NCI-H2029 (cell line): ENCODE measurements around the gene TYW3.
A peak's percentile ranks its signal among the peaks of the same experiment; 100 is the strongest.
"Not testable (repeated sequence)": the region's sequence is repeated elsewhere in the genome, so short reads cannot be mapped to it uniquely, and the experiment has no call there.

ENCODE experiments used
- DNase-seq: peaks from one replicate; lab custom pipeline; 2025; lab: John Stamatoyannopoulos, UW

The TYW3 gene

DNA sequence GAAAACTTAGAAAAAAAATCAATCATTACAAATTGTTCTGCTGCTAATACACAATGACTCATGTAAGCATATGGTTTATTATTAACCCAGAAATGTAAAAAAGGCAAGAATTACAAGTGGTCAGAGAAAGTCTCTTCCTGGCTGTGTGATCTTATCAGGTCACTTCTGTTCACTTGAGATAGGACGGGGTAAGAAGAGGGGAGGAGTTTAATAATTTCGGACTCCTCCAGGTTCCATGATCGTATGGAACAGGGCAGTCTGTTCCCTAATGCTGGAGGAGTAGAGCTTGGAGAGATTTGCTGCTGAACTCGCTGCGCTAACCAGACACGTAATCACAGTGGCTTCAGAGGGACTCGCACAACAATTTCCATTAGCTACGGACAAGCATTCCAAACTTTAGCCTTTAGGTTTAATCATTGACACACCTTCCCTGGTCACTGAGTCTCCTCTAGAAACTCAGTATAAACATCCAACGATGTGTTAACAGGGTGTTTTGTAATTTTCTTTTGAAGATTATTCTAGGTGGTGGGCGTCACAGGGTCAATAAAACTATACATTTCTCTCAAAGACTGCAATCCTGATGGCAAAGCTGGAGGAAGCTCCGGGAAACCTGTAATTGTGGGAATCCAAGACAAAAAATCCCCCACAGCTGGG is 1.4 kb upstream of the TYW3 start:
- DNase-seq: no peak

DNA sequence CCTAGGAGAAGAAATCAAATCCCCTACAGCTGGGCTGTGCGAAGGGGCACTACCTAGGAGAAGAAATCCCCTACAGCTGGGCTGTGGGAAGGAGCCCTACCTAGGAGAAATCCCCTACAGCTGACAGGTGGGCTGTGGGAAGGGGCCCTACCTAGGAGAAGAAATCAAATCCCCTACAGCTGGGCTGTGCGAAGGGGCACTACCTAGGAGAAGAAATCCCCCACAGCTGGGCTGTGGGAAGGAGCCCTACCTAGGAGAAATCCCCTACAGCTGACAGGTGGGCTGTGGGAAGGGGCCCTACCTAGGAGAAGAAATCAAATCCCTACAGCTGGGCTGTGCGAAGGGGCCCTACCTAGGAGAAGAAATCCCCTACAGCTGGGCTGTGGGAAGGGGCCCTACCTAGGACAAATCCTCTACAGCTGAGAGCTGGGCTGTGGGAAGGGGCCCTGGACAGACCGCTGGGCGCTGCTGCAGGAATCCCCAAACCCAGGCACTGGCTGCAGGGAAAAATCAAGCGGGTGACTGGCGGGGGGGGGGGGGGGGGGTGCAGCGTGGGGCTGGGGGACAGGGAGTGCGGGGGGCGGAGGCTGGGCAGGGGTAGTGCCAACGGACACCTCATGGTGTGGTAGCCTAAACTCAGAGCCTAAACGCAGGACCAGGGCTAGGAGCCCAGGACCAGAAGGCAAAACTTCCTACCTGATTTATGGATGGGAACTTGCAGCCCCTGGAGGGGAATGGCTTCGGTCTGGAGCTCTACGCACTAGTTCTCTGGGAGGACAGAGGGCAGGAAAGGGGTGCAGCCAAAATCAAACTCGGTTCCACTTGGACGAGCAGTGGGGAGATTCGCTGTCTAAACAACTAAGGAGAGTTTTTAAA is 643 bp upstream of the TYW3 start:
- not testable (repeated sequence) for DNase-seq

DNA sequence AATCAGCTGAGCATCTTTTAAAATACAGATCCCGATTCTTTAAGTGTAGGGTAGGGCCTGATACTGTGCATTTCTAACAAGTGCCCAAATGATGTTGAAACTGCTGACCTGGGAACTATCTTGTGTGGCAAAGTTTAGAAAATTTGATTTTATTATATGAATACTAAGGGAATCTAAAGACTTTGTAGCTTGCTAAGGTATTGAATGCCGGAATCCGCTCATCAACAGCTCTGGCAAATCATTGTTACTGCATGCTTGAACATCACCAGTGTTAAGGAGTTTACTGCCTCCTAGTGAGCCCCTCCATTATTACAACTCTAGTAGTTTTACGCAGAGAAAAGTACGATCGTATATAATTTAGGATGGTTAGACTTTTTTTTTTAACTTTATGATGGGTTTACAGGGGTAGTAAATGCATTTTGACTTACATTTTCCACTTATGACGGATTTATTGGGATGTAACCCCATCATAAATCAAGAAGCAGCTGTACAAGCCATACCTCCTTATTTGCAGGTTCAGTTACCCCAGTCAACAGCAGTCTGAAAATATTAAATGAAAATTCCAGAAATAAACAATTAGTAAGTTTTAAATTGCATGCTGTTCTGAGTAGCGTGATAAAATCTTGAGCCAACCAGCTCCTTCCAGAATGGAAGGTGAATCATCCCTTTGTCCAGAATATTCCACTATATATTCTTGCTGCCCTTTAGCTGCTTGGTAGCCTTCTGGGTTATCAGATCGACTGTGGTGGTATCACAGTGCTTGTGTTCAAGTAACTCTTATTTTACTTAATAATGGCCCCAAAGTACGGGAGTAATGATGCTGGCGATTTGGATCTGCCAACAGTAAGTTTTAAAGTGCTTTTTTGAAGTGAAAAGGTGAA is 892 bp downstream of the TYW3 start:
- peak; percentile 8 for DNase-seq

DNA sequence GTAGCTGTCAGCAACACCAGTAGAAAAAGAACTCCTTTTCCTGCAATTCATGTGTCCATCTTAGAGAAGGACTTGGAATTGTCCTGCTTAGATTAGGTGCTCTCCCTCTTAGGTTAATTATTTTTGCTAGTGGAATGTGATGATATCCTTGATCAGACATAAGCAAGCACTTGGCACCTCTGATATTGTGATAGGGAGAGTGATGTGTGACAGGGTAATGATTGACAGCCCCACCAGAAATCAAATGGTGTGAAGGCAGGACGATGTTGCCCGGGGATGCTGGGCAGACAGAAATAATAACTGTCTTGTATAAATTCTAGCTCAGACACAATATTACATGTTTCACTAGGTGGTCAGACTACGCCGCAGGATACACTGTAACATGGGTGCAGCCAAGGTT is 4.4 kb downstream of the TYW3 start:
- no peak for DNase-seq

DNA sequence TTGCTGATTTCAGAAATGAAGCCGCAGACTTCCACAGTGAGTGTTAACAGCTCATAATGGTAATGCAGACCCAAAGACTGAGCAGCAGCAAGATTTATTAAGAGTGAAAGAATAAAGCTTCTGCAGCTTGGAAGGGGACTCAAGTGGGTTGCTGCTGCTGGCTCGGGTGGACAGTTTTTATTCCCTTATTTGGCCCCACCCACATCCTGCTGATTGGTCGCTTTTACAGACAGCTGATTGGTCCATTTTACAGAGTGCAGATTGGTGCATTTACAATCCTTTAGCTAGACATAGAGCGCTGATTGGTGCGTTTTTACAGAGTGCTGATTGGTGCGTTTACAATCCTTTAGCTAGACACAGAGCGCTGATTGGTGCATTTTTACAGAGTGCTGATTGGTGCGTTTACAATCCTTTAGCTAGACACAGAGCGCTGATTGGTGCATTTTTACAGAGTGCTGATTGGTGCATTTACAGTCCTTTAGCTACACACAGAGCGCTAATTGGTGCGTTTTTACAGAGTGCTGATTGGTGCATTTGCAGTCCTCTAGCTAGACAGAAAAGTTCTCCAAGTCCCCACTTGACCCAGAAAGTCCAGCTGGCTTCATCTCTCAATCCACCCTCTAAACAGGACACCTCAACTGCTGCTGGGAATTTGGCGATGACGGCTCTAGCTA is 7.5 kb downstream of the TYW3 start:
- DNase-seq: not testable (repeated sequence)

DNA sequence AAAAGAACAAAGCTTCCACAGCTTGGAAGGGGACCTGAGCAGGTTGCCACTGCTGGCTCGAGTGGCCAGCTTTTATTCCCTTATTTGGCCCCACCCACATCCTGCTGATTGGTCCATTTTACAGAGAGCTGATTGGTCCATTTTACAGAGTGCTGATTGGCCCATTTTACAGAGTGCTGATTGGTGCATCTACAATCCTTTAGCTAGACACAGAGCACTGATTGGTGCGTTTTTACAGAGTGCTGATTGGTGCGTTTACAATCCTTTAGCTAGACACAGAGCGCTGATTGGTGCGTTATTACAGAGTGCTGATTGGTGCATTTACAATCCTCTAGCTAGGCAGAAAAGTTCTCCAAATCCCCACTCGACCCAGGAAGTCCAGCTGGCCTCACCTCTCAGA is 12.3 kb downstream of the TYW3 start:
- not testable (repeated sequence) for DNase-seq

DNA sequence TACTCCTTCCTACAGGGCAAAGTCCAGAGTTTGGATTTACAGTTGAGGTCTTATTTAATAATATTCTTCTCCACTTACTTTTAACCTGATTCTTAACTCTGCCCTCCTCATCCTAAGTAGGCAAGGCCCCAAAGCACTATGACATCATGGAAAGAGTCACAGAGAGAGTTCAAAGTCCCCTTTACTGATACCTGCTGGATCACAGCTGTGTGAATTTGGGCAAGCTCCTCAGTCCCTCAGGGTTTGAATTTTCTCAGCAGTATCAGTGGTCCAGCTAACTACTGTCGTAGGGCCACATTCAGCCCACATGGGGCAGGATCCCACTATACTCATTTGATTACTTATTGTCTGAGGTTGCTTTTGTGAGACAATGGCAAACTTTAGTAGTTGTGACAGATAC is 16.0 kb downstream of the TYW3 start:
- no peak for DNase-seq

DNA sequence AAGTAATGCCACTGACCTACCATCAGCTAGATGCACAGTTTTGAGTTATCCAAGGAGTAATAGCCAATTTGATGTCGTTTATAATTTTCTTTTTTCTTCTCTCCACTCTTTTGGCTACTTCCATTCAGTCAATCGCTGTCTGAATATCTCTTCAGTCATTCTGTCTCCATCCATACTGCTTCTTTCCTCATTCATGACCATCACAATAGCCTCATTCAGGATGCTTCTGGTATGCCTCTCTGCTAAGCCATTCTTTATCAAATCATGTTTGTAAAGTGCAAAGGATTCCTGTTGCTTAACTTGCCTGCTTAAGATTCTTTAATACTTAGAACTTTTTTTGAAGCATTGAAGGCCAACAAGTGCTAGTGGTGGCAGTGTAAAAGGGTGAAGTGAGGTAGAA is 20.2 kb downstream of the TYW3 start:
- no peak for DNase-seq

DNA sequence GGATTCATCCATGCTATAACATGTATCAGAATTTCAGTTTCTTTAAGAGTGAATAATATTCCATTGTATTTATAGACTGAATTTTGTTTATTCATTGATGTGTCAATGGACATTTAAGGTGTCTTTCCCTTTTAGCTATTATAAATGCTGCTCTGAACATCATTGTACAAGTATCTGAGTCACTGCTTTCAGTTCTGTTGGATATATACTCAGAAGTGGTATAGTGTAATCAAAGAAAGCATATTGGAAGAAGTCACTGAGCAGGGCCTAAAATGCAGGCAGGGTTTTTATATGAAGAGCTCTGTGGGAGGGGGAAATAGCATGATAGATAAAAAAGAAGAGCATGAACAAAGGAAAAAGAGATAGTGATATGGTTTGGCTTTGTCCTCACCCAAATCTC is 22.5 kb downstream of the TYW3 start:
- no peak for DNase-seq

DNA sequence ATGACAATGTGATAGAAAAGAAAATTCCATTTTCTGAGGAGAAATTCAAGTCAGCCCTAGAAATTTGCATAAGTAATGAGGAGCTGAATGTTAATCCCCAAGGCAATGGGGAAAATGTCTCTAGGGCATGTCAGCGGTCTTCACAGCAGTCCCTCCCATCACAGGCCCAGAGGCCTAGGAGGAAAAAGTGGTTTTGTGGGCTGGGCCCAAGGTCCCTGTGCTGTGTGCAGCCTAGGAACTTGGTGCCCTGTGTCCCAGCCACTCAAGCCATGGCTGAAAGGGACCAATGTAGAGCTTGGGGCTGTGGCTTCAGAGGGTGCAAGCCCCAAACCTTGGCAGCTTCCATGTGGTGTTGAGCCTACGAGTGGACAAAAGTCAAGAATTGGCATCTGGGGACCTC is 23.7 kb downstream of the TYW3 start:
- not testable (repeated sequence) for DNase-seq

DNA sequence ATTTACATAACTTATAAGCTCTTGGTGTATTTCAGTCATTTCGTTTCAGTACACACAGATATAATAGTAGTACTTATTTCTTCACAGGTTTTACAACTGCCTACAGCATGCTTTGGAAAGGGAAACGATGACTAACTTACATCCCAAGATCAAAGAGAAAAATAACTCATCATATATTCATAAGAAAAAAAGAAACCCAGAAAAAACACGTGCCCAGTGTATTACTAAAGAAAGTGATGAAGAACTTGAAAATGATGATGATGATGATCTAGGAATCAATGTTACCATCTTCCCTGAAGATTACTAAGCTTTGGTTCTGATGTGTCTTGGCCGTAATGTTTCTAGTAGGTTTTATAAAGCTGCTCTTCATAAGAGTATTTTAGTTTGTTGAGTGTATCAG is 30.9 kb downstream of the TYW3 start:
- no peak for DNase-seq

DNA sequence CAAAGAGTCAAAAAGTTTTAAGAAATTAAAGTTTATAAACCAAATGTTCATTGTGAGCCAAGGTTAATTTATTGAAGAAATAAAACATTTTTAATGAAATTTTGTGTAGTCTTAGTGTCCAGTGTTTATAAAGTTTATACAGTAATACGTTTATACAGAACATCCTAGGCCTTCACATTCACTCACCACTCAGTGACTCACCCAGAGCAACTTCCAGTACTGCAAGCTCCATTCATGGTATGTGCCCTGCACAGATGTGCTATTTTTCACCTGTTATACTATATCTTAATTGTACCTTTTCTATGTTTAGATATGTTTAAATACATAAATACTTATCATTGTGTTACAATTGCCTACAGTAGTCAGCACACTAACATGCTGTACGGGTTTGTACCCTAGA is 33.6 kb downstream of the TYW3 start:
- no peak for DNase-seq

DNA sequence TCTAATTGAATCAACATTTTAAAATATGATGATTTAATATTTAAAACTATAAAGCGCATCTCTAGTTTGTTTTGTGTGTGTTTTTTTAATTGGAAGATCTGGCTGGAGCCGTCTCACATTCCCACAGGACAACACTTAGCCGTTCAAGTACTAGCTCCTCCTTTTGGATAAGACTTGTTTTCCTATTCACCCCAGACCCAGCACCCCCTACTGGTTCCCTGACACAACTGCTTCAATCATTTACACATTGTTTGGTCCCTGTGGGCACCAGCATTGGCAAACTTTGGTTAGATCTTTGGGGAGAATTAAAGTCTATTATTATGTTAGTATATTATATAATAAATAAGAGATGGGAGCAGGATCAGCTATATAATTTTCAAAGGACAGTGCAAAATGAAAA is 34.5 kb downstream of the TYW3 start:
- DNase-seq: no peak

DNA sequence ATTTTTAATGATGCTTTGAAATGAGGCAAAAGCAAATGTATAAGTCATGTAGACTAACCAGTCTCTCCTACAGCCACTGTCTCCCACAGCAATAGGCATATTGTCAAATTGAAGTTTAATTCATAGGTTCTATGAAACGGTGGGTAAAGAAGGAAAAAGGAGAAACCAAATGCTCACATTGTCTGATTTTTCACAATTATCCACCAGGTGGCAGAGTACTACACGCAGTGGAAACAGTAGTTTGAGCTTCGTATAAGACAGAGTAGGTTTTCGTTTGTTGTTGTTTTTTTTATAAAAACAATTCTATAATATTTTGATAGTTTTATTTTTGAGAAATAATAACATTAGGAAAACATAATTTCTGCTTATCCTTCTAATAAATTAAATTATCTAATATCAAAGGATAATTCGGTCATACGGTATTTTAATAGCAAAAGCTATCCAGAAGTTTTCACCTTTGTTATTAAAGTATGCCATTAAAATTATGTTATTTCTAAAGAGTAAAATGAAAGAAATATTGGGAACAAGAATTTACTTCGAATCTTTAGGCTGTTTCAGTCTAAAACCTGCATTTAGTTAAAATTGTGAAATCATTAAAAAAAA is 39.1 kb downstream of the TYW3 start:
- DNase-seq: peak; percentile 52

DNA sequence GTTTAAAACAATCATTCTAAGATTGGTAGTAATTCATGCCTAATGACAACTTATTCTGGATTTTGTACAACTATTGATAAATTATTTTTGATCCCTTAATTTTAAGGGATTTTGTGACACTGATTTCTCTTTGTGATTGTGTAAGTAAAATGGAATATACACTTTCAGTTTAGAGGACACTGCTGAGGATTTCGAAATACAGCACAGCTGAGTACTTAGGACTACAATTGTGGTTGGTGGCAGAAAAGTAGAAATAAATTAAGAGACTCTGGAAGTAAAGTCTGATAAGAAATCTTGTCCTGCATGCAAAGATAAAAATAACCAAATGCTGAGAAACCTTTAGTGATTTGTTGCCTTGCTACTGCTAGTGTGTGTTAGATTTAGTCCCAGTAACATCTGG is 40.0 kb downstream of the TYW3 start:
- DNase-seq: no peak

DNA sequence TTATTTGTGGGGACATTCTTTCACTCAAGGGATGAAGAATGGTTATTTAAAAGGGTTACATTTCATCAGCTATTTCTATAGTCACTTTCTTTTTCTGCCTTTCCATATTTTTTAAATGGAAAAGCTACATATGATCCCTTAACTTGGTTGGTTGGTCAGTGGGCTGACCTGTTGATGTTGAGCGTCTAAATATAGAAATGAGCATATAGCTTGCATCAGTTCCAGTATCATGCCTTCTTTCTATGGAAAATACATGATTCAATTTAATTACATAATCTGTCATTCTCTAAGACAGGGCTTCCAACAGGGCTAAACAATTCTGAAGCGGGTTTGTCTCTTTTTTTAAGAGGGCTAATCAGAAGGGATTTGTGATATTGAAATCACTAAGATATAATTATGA is 40.6 kb downstream of the TYW3 start:
- DNase-seq: no peak

DNA sequence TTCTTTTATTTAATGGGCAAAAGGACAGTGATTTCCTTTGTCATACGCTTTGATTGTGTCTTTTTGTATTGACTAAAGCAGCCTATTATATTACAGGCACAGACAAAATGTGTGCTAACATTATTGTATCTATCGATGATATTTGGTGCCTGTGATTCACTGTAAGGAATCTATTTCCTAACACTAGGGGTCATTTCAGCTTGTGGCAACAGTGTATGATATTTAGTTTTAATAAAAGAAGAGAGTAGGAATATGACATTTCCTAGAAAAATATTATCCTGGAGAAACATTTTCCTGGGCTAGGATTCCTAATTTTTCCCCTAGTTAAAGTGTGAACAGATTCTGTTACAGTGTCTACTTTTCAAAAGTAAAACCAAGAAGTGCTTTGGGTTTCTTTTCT is 42.8 kb downstream of the TYW3 start:
- no peak for DNase-seq

DNA sequence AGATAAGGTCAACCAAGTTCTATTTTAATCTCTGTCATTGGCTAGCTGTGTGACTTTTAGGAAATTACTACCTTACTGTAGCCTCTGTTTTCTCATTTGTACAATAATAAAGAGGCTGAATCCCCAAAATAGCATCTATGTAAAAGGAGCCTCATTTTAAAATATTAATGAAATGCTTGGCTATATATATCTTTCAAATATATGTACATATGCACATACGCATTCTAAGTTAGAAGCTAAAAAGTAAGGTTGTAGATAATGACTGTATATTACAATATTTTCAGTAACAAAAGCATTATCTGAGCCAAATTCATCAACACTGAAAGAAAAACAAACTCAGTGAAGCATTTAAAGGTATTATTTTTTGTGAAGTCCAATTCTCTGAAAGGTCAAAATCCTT is 44.6 kb downstream of the TYW3 start:
- no peak for DNase-seq

DNA sequence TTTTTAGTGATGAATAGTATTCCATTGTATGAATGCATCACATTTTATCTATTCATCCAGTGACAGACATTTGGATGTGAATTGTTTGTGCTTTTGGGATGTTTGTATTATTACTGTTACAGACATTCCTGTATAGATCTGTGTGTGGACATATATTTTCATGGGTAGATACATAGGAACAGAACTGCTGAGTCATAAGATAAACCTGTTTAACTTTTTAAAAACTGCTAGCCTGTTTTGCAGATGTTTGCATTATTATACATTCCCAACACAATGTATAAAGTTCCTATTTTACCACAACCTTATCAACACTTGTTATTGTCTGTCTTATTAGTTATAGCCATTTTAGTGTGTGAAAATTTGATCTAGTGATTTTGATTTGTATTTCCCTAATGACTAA is 46.8 kb downstream of the TYW3 start:
- DNase-seq: no peak

DNA sequence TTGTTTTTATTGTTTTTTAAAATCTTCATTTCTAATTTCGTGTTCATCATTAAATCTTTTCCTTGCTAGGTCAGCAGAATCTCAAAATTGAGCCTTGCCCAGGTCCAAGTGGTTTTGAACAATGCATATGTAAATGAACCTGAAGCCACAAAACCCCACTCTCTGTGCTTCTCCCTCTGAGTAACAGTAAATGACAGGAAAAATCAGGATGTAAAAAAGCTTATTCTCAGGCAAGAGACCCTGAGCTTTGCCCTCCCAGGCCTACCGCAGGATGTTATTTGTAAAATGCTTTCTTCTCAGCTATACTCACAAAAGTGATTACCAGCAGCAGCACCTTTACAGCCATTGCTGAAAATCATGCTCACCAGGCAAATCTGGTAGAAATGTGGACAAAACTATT is 47.6 kb downstream of the TYW3 start:
- DNase-seq: no peak

DNA sequence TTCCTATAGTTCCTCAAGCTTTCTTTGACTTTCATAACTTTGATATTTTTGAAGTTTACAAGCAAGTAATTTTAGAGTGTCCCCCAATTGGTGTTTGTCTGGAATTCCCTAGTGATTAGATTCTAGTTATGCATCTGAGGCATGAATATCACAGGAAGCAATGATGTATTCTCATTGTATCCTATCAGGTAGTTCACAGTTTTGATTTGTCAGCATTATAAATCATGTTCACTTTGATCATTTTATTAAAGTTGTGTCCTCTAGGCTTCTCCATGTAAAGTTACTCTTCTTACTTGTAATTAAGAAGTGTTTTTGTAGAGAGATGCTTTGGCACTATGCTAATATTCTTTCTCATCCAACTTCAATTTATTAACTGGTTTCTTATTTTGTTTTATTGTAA is 53.0 kb downstream of the TYW3 start:
- no peak for DNase-seq

DNA sequence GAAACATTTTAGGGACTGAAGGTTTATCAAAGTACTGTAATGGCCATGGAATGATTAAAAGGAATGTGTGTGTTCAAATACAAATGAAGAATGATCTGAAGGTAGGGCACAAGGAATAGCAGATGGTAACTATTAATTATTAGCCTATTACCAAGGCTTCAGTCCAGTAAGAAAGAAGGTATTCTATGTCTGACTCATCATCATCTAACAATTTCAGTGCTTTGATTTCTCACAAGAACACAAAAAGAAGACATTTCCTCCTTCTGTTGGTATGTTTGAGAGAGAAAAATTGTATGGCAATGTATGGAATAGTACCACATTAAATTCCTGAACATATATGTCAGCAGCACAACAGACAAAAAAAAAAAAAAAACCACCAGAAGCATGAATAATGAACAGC is 57.5 kb downstream of the TYW3 start:
- DNase-seq: no peak
